Ishikawa (cell line): ENCODE results near the gene MSTN.

ENCODE experiments used
- CEBPB ChIP-seq: IDR thresholded peaks from 2 replicates; pipeline ENCODE4 v1.6.1; 2012
- EP300 ChIP-seq: IDR thresholded peaks from 2 replicates; pipeline ENCODE4 v1.6.1; 2012; ENCODE audit warnings: borderline replicate concordance
- FOXM1 ChIP-seq: IDR thresholded peaks from 2 replicates; pipeline ENCODE4 v1.6.1; 2012; ENCODE audit warnings: low read depth, borderline replicate concordance
- NFIC ChIP-seq: IDR thresholded peaks from 2 replicates; pipeline ENCODE4 v1.6.1; 2012
- RAD21 ChIP-seq: IDR thresholded peaks from 2 replicates; pipeline ENCODE4 v1.6.1; 2012; ENCODE audit warnings: low read depth
- YY1 ChIP-seq: IDR thresholded peaks from 2 replicates; pipeline ENCODE4 v1.6.1; 2012; ENCODE audit warnings: low read depth
- ZBTB7A ChIP-seq: IDR thresholded peaks from 2 replicates; pipeline ENCODE4 v1.6.1; 2012; ENCODE audit warnings: low read depth
- TF ChIP-seq, protein P1 (sequence below): IDR thresholded peaks from 2 replicates; pipeline ENCODE4 v1.6.1; 2012; ENCODE audit warnings: low read depth, mild to moderate bottlenecking
- TF ChIP-seq, protein P2 (sequence below): IDR thresholded peaks from 2 replicates; pipeline ENCODE4 v1.6.1; 2012
- TF ChIP-seq, protein P3 (sequence below): IDR thresholded peaks from 2 replicates; pipeline ENCODE4 v1.6.1; 2012

DNA sequence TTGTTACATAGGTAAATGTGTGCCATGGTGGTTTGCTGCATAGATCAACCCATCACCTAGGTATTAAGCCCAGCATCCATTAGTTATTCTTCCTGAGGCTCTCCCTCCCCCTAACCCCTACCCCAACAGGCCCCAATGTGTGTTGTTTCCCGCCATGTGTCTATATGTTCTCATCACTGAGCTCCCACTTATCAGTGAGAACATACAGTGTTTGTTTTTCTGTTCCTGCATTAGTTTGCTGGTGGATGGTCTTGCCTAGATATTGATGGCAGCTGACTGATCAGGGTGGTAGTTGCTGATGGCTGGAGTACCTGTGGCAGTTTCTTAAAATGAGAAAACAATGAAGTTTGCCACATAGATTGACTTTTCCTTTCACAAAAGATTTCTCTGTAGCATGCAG, 34.6 kb upstream of the MSTN start:
- TF ChIP-seq RAD21 (no peak), NFIC (no peak), YY1 (no peak), EP300 (no peak), CEBPB (no peak), FOXM1 (no peak), ZBTB7A (no peak)
- TF ChIP-seq, protein P1, sequence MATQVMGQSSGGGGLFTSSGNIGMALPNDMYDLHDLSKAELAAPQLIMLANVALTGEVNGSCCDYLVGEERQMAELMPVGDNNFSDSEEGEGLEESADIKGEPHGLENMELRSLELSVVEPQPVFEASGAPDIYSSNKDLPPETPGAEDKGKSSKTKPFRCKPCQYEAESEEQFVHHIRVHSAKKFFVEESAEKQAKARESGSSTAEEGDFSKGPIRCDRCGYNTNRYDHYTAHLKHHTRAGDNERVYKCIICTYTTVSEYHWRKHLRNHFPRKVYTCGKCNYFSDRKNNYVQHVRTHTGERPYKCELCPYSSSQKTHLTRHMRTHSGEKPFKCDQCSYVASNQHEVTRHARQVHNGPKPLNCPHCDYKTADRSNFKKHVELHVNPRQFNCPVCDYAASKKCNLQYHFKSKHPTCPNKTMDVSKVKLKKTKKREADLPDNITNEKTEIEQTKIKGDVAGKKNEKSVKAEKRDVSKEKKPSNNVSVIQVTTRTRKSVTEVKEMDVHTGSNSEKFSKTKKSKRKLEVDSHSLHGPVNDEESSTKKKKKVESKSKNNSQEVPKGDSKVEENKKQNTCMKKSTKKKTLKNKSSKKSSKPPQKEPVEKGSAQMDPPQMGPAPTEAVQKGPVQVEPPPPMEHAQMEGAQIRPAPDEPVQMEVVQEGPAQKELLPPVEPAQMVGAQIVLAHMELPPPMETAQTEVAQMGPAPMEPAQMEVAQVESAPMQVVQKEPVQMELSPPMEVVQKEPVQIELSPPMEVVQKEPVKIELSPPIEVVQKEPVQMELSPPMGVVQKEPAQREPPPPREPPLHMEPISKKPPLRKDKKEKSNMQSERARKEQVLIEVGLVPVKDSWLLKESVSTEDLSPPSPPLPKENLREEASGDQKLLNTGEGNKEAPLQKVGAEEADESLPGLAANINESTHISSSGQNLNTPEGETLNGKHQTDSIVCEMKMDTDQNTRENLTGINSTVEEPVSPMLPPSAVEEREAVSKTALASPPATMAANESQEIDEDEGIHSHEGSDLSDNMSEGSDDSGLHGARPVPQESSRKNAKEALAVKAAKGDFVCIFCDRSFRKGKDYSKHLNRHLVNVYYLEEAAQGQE: no peak
- TF ChIP-seq, protein P2, sequence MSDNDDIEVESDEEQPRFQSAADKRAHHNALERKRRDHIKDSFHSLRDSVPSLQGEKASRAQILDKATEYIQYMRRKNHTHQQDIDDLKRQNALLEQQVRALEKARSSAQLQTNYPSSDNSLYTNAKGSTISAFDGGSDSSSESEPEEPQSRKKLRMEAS: no peak
- TF ChIP-seq, protein P3, sequence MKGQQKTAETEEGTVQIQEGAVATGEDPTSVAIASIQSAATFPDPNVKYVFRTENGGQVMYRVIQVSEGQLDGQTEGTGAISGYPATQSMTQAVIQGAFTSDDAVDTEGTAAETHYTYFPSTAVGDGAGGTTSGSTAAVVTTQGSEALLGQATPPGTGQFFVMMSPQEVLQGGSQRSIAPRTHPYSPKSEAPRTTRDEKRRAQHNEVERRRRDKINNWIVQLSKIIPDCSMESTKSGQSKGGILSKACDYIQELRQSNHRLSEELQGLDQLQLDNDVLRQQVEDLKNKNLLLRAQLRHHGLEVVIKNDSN: no peak
